C4-2B (cell line): ENCODE data around the gene CHAC1.

Experiments used
- CTCF ChIP-seq: fragments of 450-650 bp; conservative IDR thresholded peaks from 2 replicates; pipeline ENCODE4 v1.5.1; 2017; ENCODE audit warnings: mild to moderate bottlenecking
- ZFX ChIP-seq: fragments of 450-650 bp; IDR thresholded peaks from 2 replicates; pipeline ENCODE4 v1.6.1; 2017

- TF ChIP-seq CTCF (no peak), ZFX (no peak)
Observed at GRCh38 chr15:40906991-40907802, 46.1 kb upstream of the CHAC1 start.
